AG09309 (cell line): ENCODE measurements around the gene ZNF862.

Experiments
- DNase-seq: peaks from one replicate; pipeline ENCODE4 v3.0.0-alpha.2; 2010; ENCODE audit warnings: low read depth
- H3K4me3 ChIP-seq: 2 replicates; pipeline ENCODE4 v1.5.1; 2011; ENCODE audit warnings: mild to moderate bottlenecking, low read depth, low read length, moderate library complexity; ENCODE audit not compliant: control insufficient read depth
- TF ChIP-seq, protein P1 (sequence below): IDR thresholded peaks from 2 replicates; pipeline ENCODE4 v1.5.1; 2011; ENCODE audit warnings: mild to moderate bottlenecking, low read depth, low read length, inconsistent platforms; ENCODE audit not compliant: insufficient read depth, control insufficient read depth; ENCODE audit errors: missing control alignments

ZNF862 gene

GRCh38 chr7:149882248-149883047 lies 44.3 kb downstream of the ZNF862 start:
- DNase-seq = no peak
- no peak overlapping the region for H3K4me3 ChIP-seq

DNA sequence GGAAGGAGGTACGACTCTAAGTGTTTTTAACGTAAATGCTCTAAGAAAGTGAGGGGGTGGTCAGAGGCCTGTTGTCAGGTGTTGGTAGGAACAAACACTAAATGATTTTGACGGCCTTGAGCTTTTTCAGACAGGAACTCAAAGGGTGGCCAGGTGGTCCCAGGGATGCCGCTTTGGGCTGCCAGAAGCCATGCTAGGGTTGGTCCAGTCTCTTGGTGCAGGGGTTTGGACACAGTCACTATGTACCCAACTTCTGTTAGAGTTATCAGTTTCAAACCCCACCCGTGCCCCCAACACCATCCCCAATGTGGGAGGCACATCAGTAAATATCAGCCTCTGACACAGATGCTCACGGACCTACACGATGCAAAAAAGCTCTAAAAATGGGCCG lies 44.9 kb downstream of the ZNF862 start:
- no peak overlapping the region for H3K4me3 ChIP-seq
- no peak for DNase-seq
- TF ChIP-seq, protein P1, sequence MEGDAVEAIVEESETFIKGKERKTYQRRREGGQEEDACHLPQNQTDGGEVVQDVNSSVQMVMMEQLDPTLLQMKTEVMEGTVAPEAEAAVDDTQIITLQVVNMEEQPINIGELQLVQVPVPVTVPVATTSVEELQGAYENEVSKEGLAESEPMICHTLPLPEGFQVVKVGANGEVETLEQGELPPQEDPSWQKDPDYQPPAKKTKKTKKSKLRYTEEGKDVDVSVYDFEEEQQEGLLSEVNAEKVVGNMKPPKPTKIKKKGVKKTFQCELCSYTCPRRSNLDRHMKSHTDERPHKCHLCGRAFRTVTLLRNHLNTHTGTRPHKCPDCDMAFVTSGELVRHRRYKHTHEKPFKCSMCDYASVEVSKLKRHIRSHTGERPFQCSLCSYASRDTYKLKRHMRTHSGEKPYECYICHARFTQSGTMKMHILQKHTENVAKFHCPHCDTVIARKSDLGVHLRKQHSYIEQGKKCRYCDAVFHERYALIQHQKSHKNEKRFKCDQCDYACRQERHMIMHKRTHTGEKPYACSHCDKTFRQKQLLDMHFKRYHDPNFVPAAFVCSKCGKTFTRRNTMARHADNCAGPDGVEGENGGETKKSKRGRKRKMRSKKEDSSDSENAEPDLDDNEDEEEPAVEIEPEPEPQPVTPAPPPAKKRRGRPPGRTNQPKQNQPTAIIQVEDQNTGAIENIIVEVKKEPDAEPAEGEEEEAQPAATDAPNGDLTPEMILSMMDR = no peak

More at GRCh38 chr7:149882248-149883047, 44.3 kb downstream of the ZNF862 start:
- TF ChIP-seq, protein P1 = no peak

GRCh38 chr7:149883452-149883861 lies 45.3 kb downstream of the ZNF862 start:
- no peak overlapping the region for H3K4me3 ChIP-seq
- TF ChIP-seq, protein P1 = peak; percentile 79
- no peak for DNase-seq

DNA sequence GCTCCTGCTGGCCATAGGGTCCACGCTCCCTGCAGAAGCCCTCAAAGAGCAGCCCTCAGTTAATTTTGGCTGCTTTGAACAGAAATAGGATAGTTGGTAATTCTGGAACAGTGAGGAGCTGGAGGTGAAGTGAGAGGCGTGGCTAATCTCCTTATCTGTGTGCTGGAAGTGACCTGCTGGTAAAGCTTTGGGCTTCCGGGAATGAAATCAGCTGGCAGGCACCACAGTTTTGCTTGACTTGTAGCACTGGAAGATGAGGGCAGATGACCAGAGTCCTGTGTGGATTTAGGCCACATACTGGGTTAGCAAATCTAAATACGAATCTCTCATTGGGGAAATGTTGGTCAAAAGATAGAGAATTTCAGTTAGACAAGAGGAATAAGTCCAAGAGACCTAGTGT lies 45.8 kb downstream of the ZNF862 start:
- no peak overlapping the region for H3K4me3 ChIP-seq
- TF ChIP-seq, protein P1 = no peak
- no peak for DNase-seq

DNA sequence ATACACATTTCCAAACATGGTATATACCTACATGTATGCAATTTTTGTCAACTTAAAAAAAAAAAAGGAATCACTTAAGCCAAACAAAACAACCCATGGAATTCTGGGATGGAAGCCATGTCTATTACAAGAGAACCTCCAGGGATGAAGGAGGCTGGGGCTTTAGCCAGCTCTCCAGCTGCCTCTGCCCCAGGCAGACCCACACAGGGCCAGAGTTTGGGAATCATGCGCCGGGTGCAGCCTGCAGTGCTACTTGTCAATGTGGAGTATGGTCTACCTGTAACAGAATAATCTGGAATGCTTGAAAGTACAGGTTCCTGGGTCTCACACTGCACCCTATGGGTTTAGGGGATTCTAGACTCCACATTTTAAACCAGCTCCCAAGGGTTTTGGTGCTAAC lies 46.4 kb downstream of the ZNF862 start:
- DNase-seq = no peak
- no peak overlapping the region for H3K4me3 ChIP-seq
- TF ChIP-seq, protein P1 = no peak

DNA sequence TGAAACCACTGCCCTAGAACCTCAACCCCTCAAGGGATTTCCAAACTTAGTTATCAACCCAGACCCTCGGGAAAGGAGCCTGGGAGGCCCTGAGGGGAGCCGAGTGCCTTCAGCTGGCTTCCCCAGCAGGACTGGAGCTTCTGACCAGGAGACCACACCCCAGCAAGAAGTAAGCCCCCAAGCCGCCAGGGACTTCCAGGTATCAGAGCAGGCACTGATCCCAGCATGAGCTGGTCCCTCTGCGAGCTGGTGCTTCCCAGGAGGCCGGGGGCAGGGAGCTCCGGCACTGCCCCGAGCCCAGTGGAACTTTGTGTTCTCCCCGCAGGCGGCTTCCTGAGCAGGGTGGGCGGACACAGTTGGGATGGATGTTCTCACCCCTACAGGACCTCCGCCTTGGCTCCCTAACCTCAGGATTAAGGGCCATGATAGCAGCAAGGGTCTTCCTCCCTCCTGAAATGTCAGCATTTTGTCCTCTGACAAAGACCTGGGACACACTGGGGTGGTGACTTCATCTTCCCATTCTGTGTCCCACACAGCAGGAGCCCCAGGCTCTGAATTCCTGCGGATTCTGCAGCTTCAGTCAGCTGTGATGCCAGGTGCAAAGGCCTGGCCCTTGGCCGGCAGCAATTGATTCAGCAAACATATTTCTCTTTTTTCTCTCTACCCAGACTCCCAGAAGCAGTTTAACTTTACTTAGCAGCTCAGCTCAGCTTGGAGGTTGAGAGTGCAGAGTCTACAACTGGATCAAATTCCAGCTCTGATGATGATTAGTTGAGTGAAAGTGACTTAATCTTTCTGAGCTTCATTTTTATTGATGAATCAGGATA lies 47.2 kb downstream of the ZNF862 start:
- no peak overlapping the region for H3K4me3 ChIP-seq
- DNase-seq = no peak
- TF ChIP-seq, protein P1 = no peak
